Measurements from ENCODE around the gene EPS8L3. TPM values are rescaled to one million over a fixed set of nuclear protein-coding genes. Genes with fewer than 3 reads are reported as not detected.

The EPS8L3 gene
- total and polyA plus RNA-seq, 10 of the 15 experiments (the other 5 are each of a cell fraction or from before 2014, with no cell fraction given), result not detected

GRCh38 chr1:109799445-109799844 lies 35.7 kb upstream of the EPS8L3 start:
- H2AFZ ChIP-seq (ENCODE audit: control insufficient read depth, low read depth, low read length), result no peak overlapping the region
- TF ChIP-seq IKZF1 (conservative IDR thresholded peaks at IDR 0.05) (no peak), SIN3A (IDR thresholded peaks at IDR 0.05; ENCODE audit: low read depth, low read length) (no peak), E4F1 (IDR thresholded peaks at IDR 0.05; ENCODE audit: borderline replicate concordance, partially characterized antibody) (no peak), HCFC1 (IDR thresholded peaks at IDR 0.05; ENCODE audit: low read length) (no peak), MXI1 (IDR thresholded peaks at IDR 0.05; ENCODE audit: low read depth, low read length) (no peak), HDGF (IDR thresholded peaks at IDR 0.05) (no peak), SMAD1 (IDR thresholded peaks at IDR 0.05; ENCODE audit: low read depth, partially characterized antibody) (no peak), CHD4 (IDR thresholded peaks at IDR 0.05) (no peak), SKIL (IDR thresholded peaks at IDR 0.05; ENCODE audit: low read depth, poor library complexity, severe bottlenecking) (no peak), FOS (IDR thresholded peaks at IDR 0.05; ENCODE audit: borderline replicate concordance, extremely low read depth, insufficient read length) (no peak), RELB (IDR thresholded peaks at IDR 0.05; ENCODE audit: low read depth) (no peak), NFIC (IDR thresholded peaks at IDR 0.05; ENCODE audit: low read depth, low read length) (no peak), GABPA (IDR thresholded peaks at IDR 0.05; ENCODE audit: low read depth) (no peak)
- TF ChIP-seq, protein P1, sequence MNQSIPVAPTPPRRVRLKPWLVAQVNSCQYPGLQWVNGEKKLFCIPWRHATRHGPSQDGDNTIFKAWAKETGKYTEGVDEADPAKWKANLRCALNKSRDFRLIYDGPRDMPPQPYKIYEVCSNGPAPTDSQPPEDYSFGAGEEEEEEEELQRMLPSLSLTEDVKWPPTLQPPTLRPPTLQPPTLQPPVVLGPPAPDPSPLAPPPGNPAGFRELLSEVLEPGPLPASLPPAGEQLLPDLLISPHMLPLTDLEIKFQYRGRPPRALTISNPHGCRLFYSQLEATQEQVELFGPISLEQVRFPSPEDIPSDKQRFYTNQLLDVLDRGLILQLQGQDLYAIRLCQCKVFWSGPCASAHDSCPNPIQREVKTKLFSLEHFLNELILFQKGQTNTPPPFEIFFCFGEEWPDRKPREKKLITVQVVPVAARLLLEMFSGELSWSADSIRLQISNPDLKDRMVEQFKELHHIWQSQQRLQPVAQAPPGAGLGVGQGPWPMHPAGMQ (IDR thresholded peaks at IDR 0.05; ENCODE audit: borderline replicate concordance), result no peak
- TF ChIP-seq, protein P2, sequence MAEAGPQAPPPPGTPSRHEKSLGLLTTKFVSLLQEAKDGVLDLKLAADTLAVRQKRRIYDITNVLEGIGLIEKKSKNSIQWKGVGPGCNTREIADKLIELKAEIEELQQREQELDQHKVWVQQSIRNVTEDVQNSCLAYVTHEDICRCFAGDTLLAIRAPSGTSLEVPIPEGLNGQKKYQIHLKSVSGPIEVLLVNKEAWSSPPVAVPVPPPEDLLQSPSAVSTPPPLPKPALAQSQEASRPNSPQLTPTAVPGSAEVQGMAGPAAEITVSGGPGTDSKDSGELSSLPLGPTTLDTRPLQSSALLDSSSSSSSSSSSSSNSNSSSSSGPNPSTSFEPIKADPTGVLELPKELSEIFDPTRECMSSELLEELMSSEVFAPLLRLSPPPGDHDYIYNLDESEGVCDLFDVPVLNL (IDR thresholded peaks at IDR 0.05; ENCODE audit: low read depth, low read length), result no peak
- RAD21 ChIA-PET (ENCODE audit: unreplicated experiment), result no interaction called here
- POLR2A ChIA-PET, result interaction anchor here (0.7 kb wide), 1 partner anchor 204 kb away, joined by 3 read pairs; no protein-coding TSS in a partner anchor
- WGBS (ENCODE audit: insufficient coverage, insufficient replicate concordance, low lambda C conversion rate, missing lambda C conversion rate), result 0% methylated on average over 1 of the region's 1 CpG
- CTCF ChIA-PET, result interaction anchor here (1.4 kb wide), 1 partner anchor 23 kb away, joined by 3 read pairs; no protein-coding TSS in a partner anchor
- H3K4me1 ChIP-seq (ENCODE audit: control insufficient read depth, insufficient read depth, low read length), result peaks cover 4% of the 10 kb centered on the region
- no peaks in the 10 kb centered on the region for H3K36me3 ChIP-seq (ENCODE audit: control insufficient read depth in 2 of 2, insufficient read depth in 2 of 2, low read length in 1 of 2)
- FAIRE-seq (no peak), DNase-seq (ENCODE audit: low read depth, low spot score) (no peak), ATAC-seq (no peak)
- no peaks in the 10 kb centered on the region for H3K27me3 ChIP-seq (replicated peaks in 1 of 2; ENCODE audit: control insufficient read depth in 2 of 2, insufficient read depth in 2 of 2, low read length in 1 of 2)
- SMC1A ChIA-PET (ENCODE audit: uncharacterized antibody, unreplicated experiment), result interaction anchor here (0.6 kb wide), 1 partner anchor 30 kb away, joined by 3 read pairs; no protein-coding TSS in a partner anchor
- H3K9ac ChIP-seq (ENCODE audit: control insufficient read depth, insufficient read depth, low read length), result no peak overlapping the region
- no peaks in the 10 kb centered on the region for H3K9me3 ChIP-seq (replicated peaks; ENCODE audit: control insufficient read depth, insufficient read depth, low read length)
- in situ Hi-C loops (cut with MboI), result no loop called here
- intact Hi-C loops (cut with micrococcal nuclease; ENCODE audit: unreplicated experiment), result no loop called here
- no peak overlapping the region for H3K4me3 ChIP-seq
- H4K20me1 ChIP-seq (ENCODE audit: control insufficient read depth, insufficient read depth), result no peaks in the 10 kb centered on the region
- no peak overlapping the region for H3K27ac ChIP-seq (ENCODE audit: control insufficient read depth, insufficient read depth)
- BruUV-seq (replicated peaks), result no TSS peak
- H3K79me2 ChIP-seq (ENCODE audit: control insufficient read depth, insufficient read depth, low read length), result no peaks in the 10 kb centered on the region
- H3K4me2 ChIP-seq (ENCODE audit: control insufficient read depth, insufficient read depth), result no peak overlapping the region

Measured in GM12878 (cell line).